GM21526 (cell line): Measurements from ENCODE around the gene PARP11.

ENCODE experiments used
- ATAC-seq: cut with Tn5 transposase; IDR thresholded peaks from one replicate; pipeline ENCODE4 v1.9.1; 2021; ENCODE audit warnings: moderate library complexity; ENCODE audit not compliant: unreplicated experiment, low FRiP score

The PARP11 gene

GRCh38 chr12:3777206-3777809, 95.9 kb downstream of the PARP11 start:
- no peak for ATAC-seq

GRCh38 chr12:3775385-3776035, 97.7 kb downstream of the PARP11 start:
- no peak for ATAC-seq

GRCh38 chr12:3772380-3772779, 100.8 kb downstream of the PARP11 start:
- no peak for ATAC-seq

- no peak for ATAC-seq
Measured at GRCh38 chr12:3771853-3772252, 101.3 kb downstream of the PARP11 start.

- ATAC-seq = no peak
Measured at GRCh38 chr12:3770891-3771290, 102.3 kb downstream of the PARP11 start.

- ATAC-seq = no peak
Measured at GRCh38 chr12:3768911-3769447, 104.2 kb downstream of the PARP11 start.

- no peak for ATAC-seq
Measured at GRCh38 chr12:3761116-3761735, 112.0 kb downstream of the PARP11 start.

GRCh38 chr12:3759878-3760277, 113.3 kb downstream of the PARP11 start:
- ATAC-seq = no peak
